GM19035 (cell line): ENCODE results near the gene RAPSN.

Experiments used
- ATAC-seq: cut with Tn5 transposase; IDR thresholded peaks from one replicate; pipeline ENCODE4 v1.9.1; 2021; ENCODE audit not compliant: unreplicated experiment

RAPSN gene

DNA sequence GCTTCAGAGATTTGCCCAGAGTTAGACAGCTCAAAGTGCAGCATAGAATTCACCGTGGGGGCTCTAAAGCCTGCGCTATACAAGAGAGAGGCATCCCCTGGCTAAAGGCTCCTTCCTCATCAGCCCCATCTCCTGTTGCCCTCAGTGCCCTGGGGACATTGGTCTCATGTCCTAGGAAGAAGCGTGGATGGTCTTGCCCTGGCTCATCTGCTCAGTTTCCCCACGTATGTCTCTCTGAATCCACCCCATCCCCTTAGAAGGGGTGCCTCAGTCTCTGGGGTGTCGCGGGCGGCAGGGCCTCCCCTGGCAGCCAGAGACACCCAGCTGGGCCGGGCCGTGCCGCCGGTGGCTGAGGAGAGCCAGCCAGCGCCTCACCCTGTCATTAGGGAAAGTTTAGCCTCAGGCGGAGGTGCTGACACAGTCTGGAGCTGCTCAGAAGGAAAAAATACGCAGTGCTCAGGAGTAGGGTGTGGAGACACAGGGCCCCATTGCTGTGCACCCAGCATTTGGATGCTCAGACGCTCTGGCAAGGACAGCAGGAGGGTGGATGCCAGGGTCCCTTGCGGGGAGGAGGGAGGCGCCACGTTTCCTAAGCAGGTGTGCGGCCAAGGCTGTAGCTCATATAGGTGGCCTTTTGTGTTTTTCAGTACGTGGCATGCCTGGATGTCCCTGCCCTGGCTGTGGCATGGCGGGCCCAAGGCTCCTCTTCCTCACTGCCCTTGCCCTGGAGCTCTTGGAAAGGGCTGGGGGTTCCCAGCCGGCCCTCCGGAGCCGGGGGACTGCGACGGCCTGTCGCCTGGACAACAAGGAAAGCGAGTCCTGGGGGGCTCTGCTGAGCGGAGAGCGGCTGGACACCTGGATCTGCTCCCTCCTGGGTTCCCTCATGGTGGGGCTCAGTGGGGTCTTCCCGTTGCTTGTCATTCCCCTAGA is 39.2 kb downstream of the RAPSN start:
- ATAC-seq: no peak

GRCh38 chr11:47408598-47409439 is 40.1 kb downstream of the RAPSN start:
- no peak for ATAC-seq

DNA sequence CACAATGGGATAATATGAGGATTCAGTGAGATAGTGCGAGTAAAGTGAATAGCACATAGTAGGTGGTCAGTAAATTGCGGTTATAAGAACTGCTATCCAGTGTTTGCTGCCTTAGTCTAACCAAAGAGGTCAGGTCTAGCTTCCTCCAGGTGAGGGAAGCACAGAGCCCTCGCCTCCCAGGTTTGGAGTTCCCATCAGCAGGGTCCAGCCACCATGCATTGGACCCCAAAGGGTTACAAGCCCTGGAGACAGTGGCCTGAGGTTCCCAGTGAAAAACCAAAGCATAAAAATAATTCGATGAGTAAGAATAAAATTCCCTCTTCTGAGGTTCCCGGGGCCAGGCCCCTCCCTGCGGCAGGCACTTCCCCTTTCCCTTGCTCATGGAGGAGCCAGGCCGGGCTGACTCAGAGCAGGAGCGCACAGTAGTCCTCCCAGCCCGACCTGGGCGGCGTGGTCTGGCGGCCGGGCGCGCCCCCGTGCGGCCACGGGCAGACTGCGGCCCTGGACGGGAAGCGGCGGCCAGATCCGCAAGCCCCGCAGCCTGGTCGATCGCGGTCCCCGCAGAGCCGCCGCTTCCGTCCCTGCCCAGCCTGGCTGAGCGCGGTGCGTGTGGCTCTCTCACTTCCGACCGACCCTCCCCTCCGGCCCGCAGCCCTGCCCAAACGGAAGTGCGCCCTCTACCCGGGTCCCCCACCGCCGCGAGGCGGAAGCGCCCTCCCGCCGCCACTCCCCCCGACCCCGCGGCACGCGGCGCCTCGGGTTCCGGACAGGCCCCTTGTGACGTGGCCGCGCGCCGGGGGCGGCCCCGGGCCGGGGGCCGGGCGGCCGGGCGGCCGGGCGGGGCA is 41.0 kb downstream of the RAPSN start, which contains the start of gene SLC39A13:
SLC39A13 (plus strand) TSS at position 845 of the 845 bp plus-strand sequence. CDS start 1,505 bp downstream, outside the sequence.
- ATAC-seq: peak; percentile 82

GRCh38 chr11:47406896-47407745 is 41.8 kb downstream of the RAPSN start:
- no peak for ATAC-seq

DNA sequence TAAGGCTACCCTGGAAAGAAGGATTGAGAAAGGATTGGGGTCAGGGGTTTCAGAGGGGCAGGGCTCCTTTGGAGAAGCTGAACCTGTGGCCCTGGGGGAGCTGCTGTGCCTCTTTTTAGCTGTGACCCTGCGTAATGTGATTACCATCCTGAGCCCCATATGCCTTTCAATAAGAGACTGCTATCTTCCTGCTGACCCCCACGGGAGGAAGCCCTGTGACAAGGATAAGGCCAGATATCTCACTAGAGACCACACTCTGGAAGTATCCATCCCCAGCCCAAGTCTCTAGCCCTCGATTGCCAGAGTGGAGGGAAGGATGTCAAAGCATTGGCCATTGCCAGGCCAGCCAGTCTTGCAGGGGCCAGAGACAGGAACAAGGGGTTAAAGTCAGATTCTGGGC is 45.4 kb downstream of the RAPSN start:
- no peak for ATAC-seq

GRCh38 chr11:47403135-47403534 is 45.8 kb downstream of the RAPSN start:
- ATAC-seq: no peak

GRCh38 chr11:47400768-47401279 is 48.1 kb downstream of the RAPSN start:
- ATAC-seq: peak; percentile 65

- peak; percentile 56 for ATAC-seq
Measured at GRCh38 chr11:47399860-47400767, 48.8 kb downstream of the RAPSN start.

- ATAC-seq: no peak
Measured at GRCh38 chr11:47398551-47398950, 50.4 kb downstream of the RAPSN start.

GRCh38 chr11:47398011-47398410 is 50.9 kb downstream of the RAPSN start:
- no peak for ATAC-seq

DNA sequence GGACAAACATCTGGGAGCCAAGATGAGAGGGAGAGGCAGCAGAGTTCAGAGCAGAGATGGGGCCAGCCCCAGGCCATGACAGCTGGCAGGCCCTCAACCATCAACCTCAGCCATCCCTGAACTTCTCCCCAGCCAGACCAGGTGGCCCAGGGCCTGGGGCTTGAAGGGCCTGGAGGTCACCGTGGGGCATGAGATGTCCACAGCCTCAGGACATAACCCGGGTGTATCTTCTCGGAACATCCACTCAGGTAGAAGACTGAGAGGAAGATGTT is 53.0 kb downstream of the RAPSN start:
- no peak for ATAC-seq

DNA sequence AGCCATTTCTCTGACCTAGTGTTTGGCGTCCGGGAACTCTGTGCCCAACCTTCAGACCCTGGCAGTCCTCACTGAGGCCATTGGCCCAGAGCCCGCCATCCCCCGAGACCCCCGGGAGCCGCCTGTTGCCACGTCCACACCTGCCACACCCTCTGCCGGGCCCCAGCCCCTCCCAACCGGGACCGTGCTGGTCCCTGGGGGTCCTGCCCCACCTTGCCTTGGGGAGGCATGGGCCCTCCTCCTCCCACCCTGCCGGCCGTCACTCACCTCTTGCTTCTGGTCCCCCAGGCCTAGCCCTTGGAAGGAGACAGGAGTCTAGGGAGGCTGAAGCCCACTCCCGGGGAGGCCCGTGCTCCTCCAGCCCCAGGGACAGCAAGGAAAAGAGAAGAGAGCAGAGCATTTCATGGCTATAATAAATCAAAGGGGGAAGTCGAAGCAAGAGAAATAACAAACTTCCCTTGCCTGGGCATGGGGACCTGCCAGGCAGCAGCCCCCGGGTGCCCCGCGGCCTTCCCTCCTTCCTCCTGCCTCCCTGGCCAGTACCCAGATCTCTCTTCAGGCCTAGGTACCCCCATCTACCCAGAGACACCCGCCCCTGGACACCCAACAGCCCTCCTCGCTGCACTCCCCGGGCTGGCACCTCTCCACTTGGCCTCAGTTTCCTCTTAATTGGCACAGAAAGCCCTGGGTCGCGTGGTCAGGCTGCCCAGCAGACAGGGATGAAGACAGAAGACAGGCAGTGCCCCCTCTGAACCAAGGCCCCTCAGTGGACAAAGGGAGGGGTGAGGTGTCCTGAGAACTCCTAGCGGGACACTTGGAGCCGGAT is 53.5 kb downstream of the RAPSN start:
- ATAC-seq: no peak

DNA sequence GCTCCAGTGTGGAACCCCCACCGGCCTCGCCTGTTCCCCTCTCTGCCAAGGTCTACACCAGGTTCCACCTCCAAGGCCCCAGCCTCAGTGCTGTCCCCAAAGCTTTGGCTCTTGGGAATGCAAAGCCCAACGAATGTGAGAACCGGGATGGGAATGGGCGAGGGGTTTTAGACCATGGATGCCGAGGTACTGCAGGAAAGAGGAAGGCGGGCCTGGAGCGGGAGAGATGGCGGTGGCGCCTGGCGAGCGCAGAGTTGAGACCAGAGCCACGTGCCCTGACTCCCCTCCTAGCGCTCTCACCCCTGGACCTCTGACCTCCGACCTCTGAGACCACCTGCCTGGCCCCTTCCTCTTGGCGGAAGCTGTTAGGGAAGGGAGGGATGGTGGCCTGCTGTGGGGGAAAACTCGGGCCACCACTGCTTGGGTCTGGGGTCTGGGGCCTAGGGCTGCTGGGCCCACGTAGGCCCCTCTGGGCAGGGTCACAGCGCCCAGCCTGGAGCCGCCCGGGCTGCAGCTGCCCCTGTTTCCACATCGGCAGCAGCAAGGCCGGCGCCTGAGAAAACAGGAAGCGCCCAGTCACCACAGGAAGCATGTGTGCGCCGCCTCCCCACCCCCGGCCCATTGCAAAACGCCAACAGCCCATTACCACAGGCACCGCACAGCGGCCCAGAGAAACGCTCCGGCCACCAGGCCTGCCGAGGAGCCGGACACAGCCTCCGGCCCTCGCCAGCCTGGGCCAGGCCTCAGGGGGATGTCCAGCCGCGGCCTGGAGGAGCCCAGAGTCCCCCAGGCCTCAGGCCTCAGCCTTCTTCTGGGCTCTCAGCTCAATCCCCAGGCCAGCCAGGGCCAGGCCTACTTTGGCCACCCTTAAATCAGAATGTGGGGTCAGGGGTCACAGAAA is 54.4 kb downstream of the RAPSN start:
- peak; percentile 56 for ATAC-seq

DNA sequence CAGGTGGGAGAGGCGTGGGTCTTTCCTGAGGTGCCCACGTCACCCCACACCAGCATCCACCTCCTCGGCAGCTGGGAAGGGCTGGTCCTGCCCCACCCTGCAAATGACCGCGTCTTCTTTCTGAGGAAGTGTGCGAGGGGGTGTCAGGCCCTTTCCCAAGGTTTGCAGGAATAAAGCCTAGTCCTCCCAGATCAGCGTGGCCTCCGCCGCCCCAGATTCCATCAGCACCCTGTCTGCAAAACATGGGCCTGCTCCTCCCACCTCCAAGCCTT is 55.0 kb downstream of the RAPSN start:
- ATAC-seq: no peak

GRCh38 chr11:47393163-47394049 is 55.5 kb downstream of the RAPSN start:
- no peak for ATAC-seq

GRCh38 chr11:47392546-47393162 is 56.3 kb downstream of the RAPSN start:
- no peak for ATAC-seq
